ENCODE data around the gene SAFB.
"Not testable (repeated sequence)": the region's sequence is repeated elsewhere in the genome, so short reads cannot be mapped to it uniquely, and the experiment has no call there.

The SAFB gene

GRCh38 chr19:5686326-5686646 lies 63.4 kb downstream of the SAFB start:
- H3K9ac ChIP-seq (ENCODE audit: low read depth, low read length) = no peak overlapping the region
- H3K36me3 ChIP-seq (ENCODE audit: control insufficient read depth, insufficient read depth, low read length) = 0 out of 2 replicates have a peak, but pooled peaks cover 3% of the 10 kb centered on the region
- H3K27ac ChIP-seq (ENCODE audit: low read depth, low read length) = no peak overlapping the region
- peak overlapping the region; percentile 74; the same call in 1 of the 2 replicates for H3K4me3 ChIP-seq (ENCODE audit: low read depth, low read length)
- no peaks in the 10 kb centered on the region for H3K27me3 ChIP-seq (ENCODE audit: control insufficient read depth, insufficient read depth, low read length)
- H3K9me3 ChIP-seq (ENCODE audit: control insufficient read depth, insufficient read depth, low read length) = no peaks in the 10 kb centered on the region
- H3K4me1 ChIP-seq (ENCODE audit: control insufficient read depth, insufficient read depth, low read length) = no peaks in the 10 kb centered on the region

DNA sequence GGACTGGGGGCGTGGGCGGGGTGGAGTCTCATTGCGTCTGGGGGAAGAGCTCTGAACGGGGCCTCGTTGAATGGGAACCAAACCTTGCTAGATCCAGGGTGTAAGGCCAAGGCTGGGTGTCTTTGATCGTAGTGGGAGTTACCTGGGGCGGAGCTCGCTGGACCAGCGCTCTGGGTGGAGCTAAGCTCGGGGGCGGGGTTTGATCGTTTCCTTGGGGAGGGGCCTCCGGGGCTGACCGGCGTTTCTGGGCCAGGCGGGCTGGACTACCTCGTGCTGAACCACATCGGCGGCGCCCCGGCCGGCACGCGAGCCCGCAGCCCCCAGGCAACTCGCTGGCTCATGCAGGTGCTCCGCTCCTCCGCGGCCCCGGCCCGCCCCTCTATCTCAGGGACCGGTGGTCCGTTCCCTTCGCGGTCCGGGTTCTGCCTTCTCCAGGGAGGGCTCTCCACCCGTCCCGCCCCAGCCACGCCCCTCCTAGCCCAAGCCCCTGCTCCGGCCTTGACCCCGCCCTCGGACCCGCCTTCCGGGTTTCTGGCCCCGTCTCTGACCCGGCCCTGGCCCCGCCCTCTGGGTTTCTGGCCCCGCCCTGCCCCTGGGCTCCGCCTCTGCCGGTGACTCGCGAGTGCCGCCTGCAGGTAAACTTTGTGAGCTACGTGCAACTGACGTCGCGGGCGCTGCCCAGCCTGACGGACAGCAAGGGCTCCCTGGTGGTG lies 63.9 kb downstream of the SAFB start:
- Histone ChIP-seq H3K9me3 (ENCODE audit: control insufficient read depth, insufficient read depth, low read length) (no peaks in the 10 kb centered on the region), H3K27ac (ENCODE audit: low read depth, low read length) (peak overlapping the region; percentile 74), H3K4me3 (ENCODE audit: low read depth, low read length) (peak overlapping the region; percentile 74), H3K9ac (ENCODE audit: low read depth, low read length) (no peak overlapping the region), H3K27me3 (ENCODE audit: control insufficient read depth, insufficient read depth, low read length) (no peaks in the 10 kb centered on the region), H3K4me1 (ENCODE audit: control insufficient read depth, insufficient read depth, low read length) (no peaks in the 10 kb centered on the region), H3K36me3 (ENCODE audit: control insufficient read depth, insufficient read depth, low read length) (peaks cover 8% of the 10 kb centered on the region)

GRCh38 chr19:5687360-5688198 lies 64.7 kb downstream of the SAFB start:
- peaks cover 16% of the 10 kb centered on the region for H3K36me3 ChIP-seq (ENCODE audit: control insufficient read depth, insufficient read depth, low read length)
- H3K27ac ChIP-seq (ENCODE audit: low read depth, low read length) = no peak overlapping the region
- no peak overlapping the region for H3K9ac ChIP-seq (ENCODE audit: low read depth, low read length)
- no peaks in the 10 kb centered on the region for H3K27me3 ChIP-seq (ENCODE audit: control insufficient read depth, insufficient read depth, low read length)
- H3K4me1 ChIP-seq (ENCODE audit: control insufficient read depth, insufficient read depth, low read length) = no peaks in the 10 kb centered on the region
- H3K9me3 ChIP-seq (ENCODE audit: control insufficient read depth, insufficient read depth, low read length) = no peaks in the 10 kb centered on the region
- peak overlapping the region; percentile 35; the same call in 1 of the 2 replicates for H3K4me3 ChIP-seq (ENCODE audit: low read depth, low read length)

DNA sequence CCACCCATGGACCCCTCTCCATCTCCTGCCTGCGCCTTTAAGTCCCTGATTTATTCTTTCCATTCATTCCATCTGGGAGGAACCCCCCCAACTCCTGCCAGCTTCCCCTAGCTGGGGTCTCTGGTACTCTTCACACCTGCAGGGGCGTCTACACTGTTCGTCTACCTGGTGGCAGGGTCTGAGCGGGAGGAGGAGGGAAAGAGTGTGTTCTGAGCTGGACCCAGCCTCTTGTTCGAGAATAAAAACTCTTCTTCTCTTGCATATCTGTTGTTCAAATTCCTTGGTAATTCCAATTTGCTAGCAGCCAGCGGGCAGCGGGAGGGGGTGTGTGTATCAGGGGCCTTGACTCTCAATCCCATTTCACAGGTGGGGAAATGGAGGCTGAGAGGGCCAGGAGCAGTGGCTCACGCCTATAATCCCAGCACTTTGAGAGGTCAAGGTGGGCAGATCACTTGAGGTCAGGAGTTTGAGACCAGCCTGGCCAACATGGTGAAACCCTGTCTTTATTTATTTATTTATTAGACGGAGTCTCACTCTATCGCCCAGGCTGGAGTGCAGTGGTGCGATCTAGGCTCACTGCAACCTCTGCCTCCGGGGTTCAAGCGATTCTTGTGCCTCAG lies 65.5 kb downstream of the SAFB start:
- H3K9ac ChIP-seq (ENCODE audit: low read depth, low read length); H3K27ac ChIP-seq (ENCODE audit: low read depth, low read length); H3K4me1 ChIP-seq (ENCODE audit: control insufficient read depth, insufficient read depth, low read length); H3K9me3 ChIP-seq (ENCODE audit: control insufficient read depth, insufficient read depth, low read length); H3K4me3 ChIP-seq (ENCODE audit: low read depth, low read length); H3K27me3 ChIP-seq (ENCODE audit: control insufficient read depth, insufficient read depth, low read length): not testable (repeated sequence)
- H3K36me3 ChIP-seq (ENCODE audit: control insufficient read depth, insufficient read depth, low read length) = peaks cover 24% of the 10 kb centered on the region

GRCh38 chr19:5690125-5690954 lies 67.5 kb downstream of the SAFB start, which contains the start of gene RPL36:
Gene RPL36, plus strand, starts transcription at chr19:5690295. Its CDS starts 213 bp downstream, at chr19:5690508.
- Histone ChIP-seq H3K27ac (ENCODE audit: low read depth, low read length) (peak within 1 kb of the TSS; percentile 96), H3K27me3 (ENCODE audit: control insufficient read depth, insufficient read depth, low read length) (no peaks in the 10 kb centered on the region), H3K36me3 (ENCODE audit: control insufficient read depth, insufficient read depth, low read length) (peaks cover 43% of the 10 kb centered on the region), H3K4me3 (ENCODE audit: low read depth, low read length) (peak within 1 kb of the TSS; percentile 94), H3K9ac (ENCODE audit: low read depth, low read length) (peak within 1 kb of the TSS; percentile 98), H3K4me1 (ENCODE audit: control insufficient read depth, insufficient read depth, low read length) (no peaks in the 10 kb centered on the region), H3K9me3 (ENCODE audit: control insufficient read depth, insufficient read depth, low read length) (no peaks in the 10 kb centered on the region)

GRCh38 chr19:5690955-5691821 lies 68.3 kb downstream of the SAFB start:
- Histone ChIP-seq H3K4me1 (ENCODE audit: control insufficient read depth, insufficient read depth, low read length) (no peaks in the 10 kb centered on the region), H3K36me3 (ENCODE audit: control insufficient read depth, insufficient read depth, low read length) (peaks cover 52% of the 10 kb centered on the region)

DNA sequence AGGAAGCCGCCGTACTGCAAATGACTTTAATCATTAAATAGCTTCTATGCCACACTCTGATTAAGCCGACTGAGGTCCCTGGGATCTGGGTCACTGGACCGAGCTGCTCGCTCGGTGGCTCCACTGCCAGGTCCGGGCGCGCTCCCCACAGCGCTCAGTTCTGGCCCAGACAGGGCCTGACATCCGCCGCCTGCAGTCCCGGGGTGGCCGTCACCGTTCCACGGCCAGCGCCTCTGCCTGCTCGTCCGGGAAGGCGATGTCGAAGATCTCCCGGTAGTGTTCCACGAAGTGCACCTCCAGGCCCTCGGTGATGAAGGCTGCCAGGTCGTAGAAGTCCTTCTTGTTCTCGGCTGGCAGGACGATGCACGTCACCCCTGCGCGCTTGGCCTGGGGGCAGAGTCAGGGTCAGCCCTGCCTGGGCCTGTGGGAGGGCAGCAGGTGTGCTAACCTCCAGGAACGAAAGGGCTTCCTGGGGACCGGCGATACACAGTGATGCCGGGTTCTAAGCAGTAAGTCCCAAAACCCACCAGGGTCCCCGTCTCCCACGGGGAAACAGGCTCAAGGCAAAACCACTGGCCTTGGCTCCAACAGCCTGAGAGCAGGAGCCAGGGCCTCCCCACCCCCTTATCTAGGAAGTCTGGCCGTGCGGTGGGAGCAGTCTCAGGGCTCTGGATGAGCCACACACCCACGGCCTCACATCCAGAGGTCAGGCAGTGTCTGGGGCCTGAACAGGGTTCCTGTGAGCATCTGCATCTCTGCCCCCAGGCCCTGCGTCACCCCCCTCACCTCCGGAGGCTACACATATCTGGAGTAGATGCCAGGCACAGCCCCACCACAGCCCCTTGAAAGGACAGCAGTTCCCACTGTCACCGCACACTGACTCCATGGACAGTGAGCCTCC lies 69.2 kb downstream of the SAFB start:
- Histone ChIP-seq H3K4me1 (ENCODE audit: control insufficient read depth, insufficient read depth, low read length) (no peaks in the 10 kb centered on the region), H3K27me3 (ENCODE audit: control insufficient read depth, insufficient read depth, low read length) (no peaks in the 10 kb centered on the region), H3K27ac (ENCODE audit: low read depth, low read length) (peak overlapping the region; percentile 41), H3K9me3 (ENCODE audit: control insufficient read depth, insufficient read depth, low read length) (no peaks in the 10 kb centered on the region), H3K4me3 (ENCODE audit: low read depth, low read length) (peak overlapping the region; percentile 94; the same call in 1 of the 2 replicates), H3K36me3 (ENCODE audit: control insufficient read depth, insufficient read depth, low read length) (peaks cover 60% of the 10 kb centered on the region), H3K9ac (ENCODE audit: low read depth, low read length) (no peak overlapping the region)

More at GRCh38 chr19:5690955-5691821, 68.3 kb downstream of the SAFB start:
- H3K27ac ChIP-seq (ENCODE audit: low read depth, low read length) = peak overlapping the region; percentile 96
- H3K9ac ChIP-seq (ENCODE audit: low read depth, low read length) = peak overlapping the region; percentile 98
- H3K27me3 ChIP-seq (ENCODE audit: control insufficient read depth, insufficient read depth, low read length) = no peaks in the 10 kb centered on the region
- H3K4me3 ChIP-seq (ENCODE audit: low read depth, low read length) = peak overlapping the region; percentile 94
- no peaks in the 10 kb centered on the region for H3K9me3 ChIP-seq (ENCODE audit: control insufficient read depth, insufficient read depth, low read length)

GRCh38 chr19:5692723-5693194 lies 69.9 kb downstream of the SAFB start:
- Histone ChIP-seq H3K4me3 (ENCODE audit: low read depth, low read length) (no peak overlapping the region), H3K9ac (ENCODE audit: low read depth, low read length) (no peak overlapping the region), H3K36me3 (ENCODE audit: control insufficient read depth, insufficient read depth, low read length) (peaks cover 64% of the 10 kb centered on the region), H3K27me3 (ENCODE audit: control insufficient read depth, insufficient read depth, low read length) (no peaks in the 10 kb centered on the region), H3K27ac (ENCODE audit: low read depth, low read length) (peak overlapping the region; percentile 41), H3K9me3 (ENCODE audit: control insufficient read depth, insufficient read depth, low read length) (no peaks in the 10 kb centered on the region), H3K4me1 (ENCODE audit: control insufficient read depth, insufficient read depth, low read length) (no peaks in the 10 kb centered on the region)

Measured in HUES48 (cell line).